ENCODE measurements around the gene PXMP2. TPM values are rescaled to one million over a fixed set of nuclear protein-coding genes. Genes with fewer than 3 reads are reported as not detected.
A peak's percentile ranks its signal among the peaks of the same experiment; 100 is the strongest.

PXMP2 gene
- total RNA-seq, 1 experiment from 2014 or later: 52.6 TPM

DNA sequence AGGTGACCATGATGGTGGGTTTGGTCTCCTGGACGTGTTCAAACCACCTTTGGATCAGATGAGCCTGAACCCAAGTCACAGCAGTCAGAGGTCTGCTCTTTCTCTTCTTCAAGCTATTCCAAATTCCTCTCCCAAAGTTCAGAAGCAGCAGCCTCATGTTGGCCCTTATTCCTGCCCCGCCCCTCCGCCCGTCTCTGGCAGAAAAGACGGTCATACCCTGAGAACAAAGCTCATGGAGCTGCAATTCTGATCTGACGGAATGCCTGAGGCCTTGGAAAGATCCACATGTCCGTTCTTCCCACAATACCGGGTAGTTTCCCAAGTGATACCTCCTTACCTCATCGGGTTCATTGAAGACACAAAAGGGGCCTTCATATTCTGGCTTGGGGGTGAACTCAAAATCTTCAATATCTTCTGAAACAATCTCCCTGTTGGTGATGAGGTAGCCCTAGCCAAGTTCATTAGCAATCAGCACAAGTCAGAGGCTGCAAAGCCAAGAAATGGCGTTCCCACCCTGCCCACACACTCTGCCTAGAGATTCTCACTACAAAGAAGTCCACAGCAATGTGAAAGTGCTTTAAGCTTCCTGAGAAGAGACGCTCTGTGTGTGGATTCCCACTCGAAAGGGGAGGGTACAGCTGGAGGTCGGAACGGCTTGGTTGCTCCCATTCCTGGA is 11.5 kb upstream of the PXMP2 start:
- Histone ChIP-seq H3K36me3 (ENCODE audit: insufficient read depth, low read length, poor library complexity, severe bottlenecking) (peaks cover 96% of the 10 kb centered on the region), H3K27ac (ENCODE audit: low read depth, low read length, poor library complexity, severe bottlenecking) (no peak overlapping the region), H3K4me3 (ENCODE audit: low read depth, low read length, poor library complexity, severe bottlenecking) (no peak overlapping the region), H3K27me3 (replicated peaks; ENCODE audit: insufficient read depth, low read depth, low read length, poor library complexity) (no peaks in the 10 kb centered on the region), H3K9me3 (ENCODE audit: low read depth, low read length, poor library complexity, severe bottlenecking) (no peaks in the 10 kb centered on the region), H3K4me1 (ENCODE audit: insufficient read depth, low read length, poor library complexity, severe bottlenecking) (no peaks in the 10 kb centered on the region)
- intact Hi-C loops (cut with micrococcal nuclease; ENCODE audit: unreplicated experiment): loop anchor here (5.0 kb wide), 1 partner anchor 39 kb away; no protein-coding TSS in a partner anchor
- CTCF ChIA-PET: interaction anchor here (0.6 kb wide), 1 partner anchor 90 kb away, joined by 3 read pairs; no protein-coding TSS in a partner anchor
- TF ChIP-seq, protein P1, sequence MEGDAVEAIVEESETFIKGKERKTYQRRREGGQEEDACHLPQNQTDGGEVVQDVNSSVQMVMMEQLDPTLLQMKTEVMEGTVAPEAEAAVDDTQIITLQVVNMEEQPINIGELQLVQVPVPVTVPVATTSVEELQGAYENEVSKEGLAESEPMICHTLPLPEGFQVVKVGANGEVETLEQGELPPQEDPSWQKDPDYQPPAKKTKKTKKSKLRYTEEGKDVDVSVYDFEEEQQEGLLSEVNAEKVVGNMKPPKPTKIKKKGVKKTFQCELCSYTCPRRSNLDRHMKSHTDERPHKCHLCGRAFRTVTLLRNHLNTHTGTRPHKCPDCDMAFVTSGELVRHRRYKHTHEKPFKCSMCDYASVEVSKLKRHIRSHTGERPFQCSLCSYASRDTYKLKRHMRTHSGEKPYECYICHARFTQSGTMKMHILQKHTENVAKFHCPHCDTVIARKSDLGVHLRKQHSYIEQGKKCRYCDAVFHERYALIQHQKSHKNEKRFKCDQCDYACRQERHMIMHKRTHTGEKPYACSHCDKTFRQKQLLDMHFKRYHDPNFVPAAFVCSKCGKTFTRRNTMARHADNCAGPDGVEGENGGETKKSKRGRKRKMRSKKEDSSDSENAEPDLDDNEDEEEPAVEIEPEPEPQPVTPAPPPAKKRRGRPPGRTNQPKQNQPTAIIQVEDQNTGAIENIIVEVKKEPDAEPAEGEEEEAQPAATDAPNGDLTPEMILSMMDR (conservative IDR thresholded peaks at IDR 0.05; ENCODE audit: low read depth, low read length): no peak
- TF ChIP-seq EZH2 (IDR thresholded peaks at IDR 0.05; ENCODE audit: borderline replicate concordance, low read depth, low read length, poor library complexity, severe bottlenecking): no peak
- no peak for DNase-seq (ENCODE audit: low spot score)
- no TSS peak for BruUV-seq (replicated peaks)
- POLR2A ChIA-PET (ENCODE audit: low non-redundant PET): no interaction called here

DNA sequence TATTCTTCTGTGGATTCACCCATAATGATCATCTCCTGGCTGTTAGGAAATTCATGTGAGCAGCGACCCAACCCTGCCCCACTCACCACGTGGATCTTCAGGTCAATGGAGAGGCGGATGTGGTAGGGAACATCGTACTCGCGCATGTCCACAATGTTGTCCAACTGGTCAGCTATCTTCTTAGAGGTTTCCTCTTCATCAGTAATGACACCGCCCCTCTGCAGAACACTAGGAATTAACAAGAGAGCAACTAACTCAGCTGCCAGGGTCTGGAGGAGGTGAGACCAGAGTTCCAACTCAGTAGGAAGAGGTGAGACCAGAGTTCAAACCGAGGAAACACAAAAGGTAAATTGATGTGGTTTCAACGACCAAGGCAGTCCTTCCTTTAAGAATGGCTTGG is 9.9 kb upstream of the PXMP2 start:
- Histone ChIP-seq H3K4me1 (ENCODE audit: insufficient read depth, low read length, poor library complexity, severe bottlenecking) (no peaks in the 10 kb centered on the region), H3K4me3 (ENCODE audit: low read depth, low read length, poor library complexity, severe bottlenecking) (no peak overlapping the region), H3K27ac (ENCODE audit: low read depth, low read length, poor library complexity, severe bottlenecking) (no peak overlapping the region), H3K27me3 (replicated peaks; ENCODE audit: insufficient read depth, low read depth, low read length, poor library complexity) (no peaks in the 10 kb centered on the region), H3K36me3 (ENCODE audit: insufficient read depth, low read length, poor library complexity, severe bottlenecking) (peaks cover 83% of the 10 kb centered on the region), H3K9me3 (ENCODE audit: low read depth, low read length, poor library complexity, severe bottlenecking) (no peaks in the 10 kb centered on the region)
- ChIA-PET POLR2A (ENCODE audit: low non-redundant PET) (no interaction called here), CTCF (no interaction called here)
- TF ChIP-seq EZH2 (IDR thresholded peaks at IDR 0.05; ENCODE audit: borderline replicate concordance, low read depth, low read length, poor library complexity, severe bottlenecking): no peak
- TF ChIP-seq, protein P1 (conservative IDR thresholded peaks at IDR 0.05; ENCODE audit: low read depth, low read length): no peak
- intact Hi-C loops (cut with micrococcal nuclease; ENCODE audit: unreplicated experiment): loop anchor here (5.0 kb wide), 1 partner anchor 40 kb away; no protein-coding TSS in a partner anchor
- no peak for DNase-seq (ENCODE audit: low spot score)
- BruUV-seq (replicated peaks): no TSS peak

DNA sequence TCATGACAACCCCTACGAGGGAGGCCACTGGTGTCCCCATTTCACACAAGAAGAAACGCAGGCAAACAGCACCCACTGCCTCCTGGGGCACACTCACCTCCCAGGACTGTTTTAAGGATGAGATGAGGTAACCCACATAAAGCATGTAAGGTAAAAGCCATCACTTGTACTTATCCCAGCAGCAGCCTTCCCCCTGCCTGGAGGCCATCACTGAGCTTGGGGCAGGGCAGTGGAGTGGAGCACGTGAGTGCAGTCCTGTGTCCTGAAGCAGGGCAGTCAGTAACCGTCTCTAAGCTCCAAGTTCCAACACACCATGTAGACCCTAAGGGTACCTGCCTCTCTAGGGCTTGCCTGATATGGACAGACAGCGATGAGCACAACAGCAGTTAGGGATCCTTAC is 2.0 kb upstream of the PXMP2 start:
- Histone ChIP-seq H3K36me3 (ENCODE audit: insufficient read depth, low read length, poor library complexity, severe bottlenecking) (peaks cover 11% of the 10 kb centered on the region), H3K4me1 (ENCODE audit: insufficient read depth, low read length, poor library complexity, severe bottlenecking) (peaks cover 6% of the 10 kb centered on the region), H3K27ac (ENCODE audit: low read depth, low read length, poor library complexity, severe bottlenecking) (no peak overlapping the region), H3K9me3 (ENCODE audit: low read depth, low read length, poor library complexity, severe bottlenecking) (no peaks in the 10 kb centered on the region), H3K4me3 (ENCODE audit: low read depth, low read length, poor library complexity, severe bottlenecking) (peak overlapping the region; percentile 88), H3K27me3 (replicated peaks; ENCODE audit: insufficient read depth, low read depth, low read length, poor library complexity) (no peaks in the 10 kb centered on the region)
- no peak for TF ChIP-seq EZH2 (IDR thresholded peaks at IDR 0.05; ENCODE audit: borderline replicate concordance, low read depth, low read length, poor library complexity, severe bottlenecking)
- TF ChIP-seq, protein P1 (conservative IDR thresholded peaks at IDR 0.05; ENCODE audit: low read depth, low read length): no peak
- intact Hi-C loops (cut with micrococcal nuclease; ENCODE audit: unreplicated experiment): no loop called here
- DNase-seq (ENCODE audit: low spot score): no peak
- TSS peak; percentile 81 for BruUV-seq (replicated peaks)
- POLR2A ChIA-PET (ENCODE audit: low non-redundant PET): no interaction called here
- CTCF ChIA-PET: no interaction called here
